ENCODE results near the gene SH3BP4.

DNA sequence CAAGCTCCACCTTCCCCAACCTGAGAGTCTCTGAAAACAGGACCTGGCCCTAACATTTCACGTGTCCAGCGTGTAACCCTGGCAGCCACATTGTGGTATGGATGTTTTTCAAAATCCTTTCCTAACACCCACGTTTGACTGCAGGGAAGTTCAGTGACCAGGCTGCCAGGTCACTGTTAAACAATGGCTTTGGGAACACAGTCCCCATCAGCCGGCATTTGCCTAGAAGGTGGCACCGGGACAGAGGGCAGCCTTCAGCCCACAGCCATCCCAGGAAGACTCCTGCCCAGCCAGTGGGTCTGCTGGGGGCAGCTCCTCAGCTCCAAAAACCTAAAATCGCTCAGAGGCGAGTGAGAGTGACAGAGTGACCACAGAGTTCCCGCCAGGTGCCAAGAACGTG is 140.2 kb downstream of the SH3BP4 start:
- TF ChIP-seq TAF1 (IDR thresholded peaks at IDR 0.05; ENCODE audit: borderline replicate concordance, insufficient read depth, low read length) (no peak), SIN3A (IDR thresholded peaks at IDR 0.05; ENCODE audit: borderline replicate concordance, insufficient read depth, low read length) (no peak)
